ENCODE data around the gene LIM2.

The LIM2 gene

GRCh38 chr19:51430221-51430620 is 42.4 kb upstream of the LIM2 start:
- no peak for TF ChIP-seq POLR2AphosphoS5 (IDR thresholded peaks at IDR 0.05; ENCODE audit: low read depth, low read length)

- no peak for TF ChIP-seq POLR2AphosphoS5 (IDR thresholded peaks at IDR 0.05; ENCODE audit: low read depth, low read length)
- no peak for TF ChIP-seq FOXP2 (optimal IDR thresholded peaks at IDR 0.05; ENCODE audit: borderline replicate concordance, extremely low read depth, extremely low read length, insufficient read depth)
- TF ChIP-seq TAF1 (IDR thresholded peaks at IDR 0.05; ENCODE audit: borderline replicate concordance, insufficient read depth, low read length): no peak
- no peak for TF ChIP-seq REST (IDR thresholded peaks at IDR 0.05; ENCODE audit: insufficient read depth in 1 of 2, low read depth in 2 of 2, low read length in 2 of 2)
- no peak for TF ChIP-seq SIN3A (IDR thresholded peaks at IDR 0.05; ENCODE audit: borderline replicate concordance, insufficient read depth, low read length)
Observed at GRCh38 chr19:51427201-51427600, 39.4 kb upstream of the LIM2 start.

- peak; percentile 99 to 100 for TF ChIP-seq REST (IDR thresholded peaks at IDR 0.05; ENCODE audit: insufficient read depth in 1 of 2, low read depth in 2 of 2, low read length in 2 of 2)
- TF ChIP-seq TAF1 (IDR thresholded peaks at IDR 0.05; ENCODE audit: borderline replicate concordance, insufficient read depth, low read length): no peak
- no peak for TF ChIP-seq POLR2AphosphoS5 (IDR thresholded peaks at IDR 0.05; ENCODE audit: low read depth, low read length)
- TF ChIP-seq SIN3A (IDR thresholded peaks at IDR 0.05; ENCODE audit: borderline replicate concordance, insufficient read depth, low read length): peak; percentile 90; the same call in 1 of the 2 replicates
- TF ChIP-seq FOXP2 (optimal IDR thresholded peaks at IDR 0.05; ENCODE audit: borderline replicate concordance, extremely low read depth, extremely low read length, insufficient read depth): peak; percentile 88
Observed at GRCh38 chr19:51422053-51422448, 34.3 kb upstream of the LIM2 start.

GRCh38 chr19:51421229-51422052 is 33.7 kb upstream of the LIM2 start:
- no peak for TF ChIP-seq POLR2AphosphoS5 (IDR thresholded peaks at IDR 0.05; ENCODE audit: low read depth, low read length)
- TF ChIP-seq REST (IDR thresholded peaks at IDR 0.05; ENCODE audit: insufficient read depth in 1 of 2, low read depth in 2 of 2, low read length in 2 of 2): no peak
- no peak for TF ChIP-seq SIN3A (IDR thresholded peaks at IDR 0.05; ENCODE audit: borderline replicate concordance, insufficient read depth, low read length)
- TF ChIP-seq FOXP2 (optimal IDR thresholded peaks at IDR 0.05; ENCODE audit: borderline replicate concordance, extremely low read depth, extremely low read length, insufficient read depth): no peak
- TF ChIP-seq TAF1 (IDR thresholded peaks at IDR 0.05; ENCODE audit: borderline replicate concordance, insufficient read depth, low read length): no peak

GRCh38 chr19:51418707-51419106 is 30.9 kb upstream of the LIM2 start:
- TF ChIP-seq TAF1 (IDR thresholded peaks at IDR 0.05; ENCODE audit: borderline replicate concordance, insufficient read depth, low read length) (no peak), FOXP2 (optimal IDR thresholded peaks at IDR 0.05; ENCODE audit: borderline replicate concordance, extremely low read depth, extremely low read length, insufficient read depth) (no peak)

GRCh38 chr19:51417810-51418157 is 30.0 kb upstream of the LIM2 start:
- TF ChIP-seq POLR2AphosphoS5 (IDR thresholded peaks at IDR 0.05; ENCODE audit: low read depth, low read length) (no peak), FOXP2 (optimal IDR thresholded peaks at IDR 0.05; ENCODE audit: borderline replicate concordance, extremely low read depth, extremely low read length, insufficient read depth) (no peak), TAF1 (IDR thresholded peaks at IDR 0.05; ENCODE audit: borderline replicate concordance, insufficient read depth, low read length) (no peak), REST (IDR thresholded peaks at IDR 0.05; ENCODE audit: insufficient read depth in 1 of 2, low read depth in 2 of 2, low read length in 2 of 2) (no peak), SIN3A (IDR thresholded peaks at IDR 0.05; ENCODE audit: borderline replicate concordance, insufficient read depth, low read length) (no peak)
